Trophoblast cell (in vitro differentiated cells and primary cell): ENCODE measurements around the gene TMEM33.
"Not testable (repeated sequence)": the region's sequence is repeated elsewhere in the genome, so short reads cannot be mapped to it uniquely, and the experiment has no call there.

Source experiments
- DNase-seq, 2 donors: peaks; one replicate each; pipeline ENCODE4 v3.0.0-alpha.2; 2016
- H2AFZ ChIP-seq: 2 replicates; pipeline ENCODE4 v1.6.1; 2013; ENCODE audit warnings: low read length, moderate library complexity, mild to moderate bottlenecking; ENCODE audit not compliant: insufficient read depth, poor library complexity
- H2AK5ac ChIP-seq: 2 replicates; pipeline ENCODE4 v1.6.1; 2013; ENCODE audit warnings: mild to moderate bottlenecking, low read length
- H2BK120ac ChIP-seq: 2 replicates; pipeline ENCODE4 v1.6.1; 2013; ENCODE audit warnings: low read length, mild to moderate bottlenecking, moderate library complexity; ENCODE audit not compliant: insufficient read depth, poor library complexity
- H2BK12ac ChIP-seq: 2 replicates; pipeline ENCODE4 v1.6.1; 2013; ENCODE audit warnings: mild to moderate bottlenecking, low read length, moderate library complexity
- H2BK5ac ChIP-seq: 2 replicates; pipeline ENCODE4 v1.6.1; 2013; ENCODE audit warnings: low read length, low read depth, moderate library complexity, mild to moderate bottlenecking; ENCODE audit not compliant: poor library complexity
- H3K14ac ChIP-seq: 2 replicates; pipeline ENCODE4 v1.6.1; 2013; ENCODE audit warnings: mild to moderate bottlenecking, low read length
- H3K18ac ChIP-seq: 2 replicates; pipeline ENCODE4 v1.6.1; 2013; ENCODE audit warnings: mild to moderate bottlenecking, low read length
- H3K23ac ChIP-seq: 2 replicates; pipeline ENCODE4 v1.6.1; 2013; ENCODE audit warnings: low read length
- H3K27ac ChIP-seq: 2 replicates; pipeline ENCODE4 v1.5.1; 2013; ENCODE audit warnings: low read depth, mild to moderate bottlenecking, inconsistent platforms, low read length, moderate library complexity
- H3K27me3 ChIP-seq: 2 replicates; pipeline ENCODE4 v1.6.1; 2013; ENCODE audit warnings: inconsistent platforms, mild to moderate bottlenecking, low read length, moderate library complexity; ENCODE audit not compliant: insufficient read depth
- H3K36me3 ChIP-seq, 2 experiments: 1 replicate in 1 of 2; 2 replicates in 1 of 2; pipeline ENCODE4 v1.6.1; 2013; ENCODE audit warnings: low read length in 2 of 2, mild to moderate bottlenecking in 2 of 2, moderate library complexity in 1 of 2; ENCODE audit not compliant: insufficient read depth in 2 of 2, control insufficient read depth in 1 of 2
- H3K4ac ChIP-seq: 2 replicates; pipeline ENCODE4 v1.6.1; 2013; ENCODE audit warnings: low read depth, mild to moderate bottlenecking, low read length, moderate library complexity
- H3K4me1 ChIP-seq, 2 experiments: 1 replicate in 1 of 2; 2 replicates in 1 of 2; pipeline ENCODE4 v1.6.1; 2013; ENCODE audit warnings: low read length in 2 of 2, mild to moderate bottlenecking in 2 of 2, moderate library complexity in 1 of 2; ENCODE audit not compliant: insufficient read depth in 2 of 2, control insufficient read depth in 1 of 2
- H3K4me2 ChIP-seq: 2 replicates; pipeline ENCODE4 v1.6.1; 2013; ENCODE audit warnings: inconsistent platforms, mild to moderate bottlenecking, low read length, moderate library complexity
- H3K4me3 ChIP-seq: 2 replicates; pipeline ENCODE4 v1.5.1; 2013; ENCODE audit warnings: mild to moderate bottlenecking, low read depth, low read length, inconsistent platforms
- H3K79me1 ChIP-seq: one replicate; pipeline ENCODE4 v1.6.1; 2013; ENCODE audit warnings: low read length
- H3K79me2 ChIP-seq: 2 replicates; pipeline ENCODE4 v1.6.1; 2013; ENCODE audit warnings: low read length, mild to moderate bottlenecking; ENCODE audit not compliant: control insufficient read depth, insufficient read depth, poor library complexity
- H3K9ac ChIP-seq: 2 replicates; pipeline ENCODE4 v1.6.1; 2013; ENCODE audit warnings: mild to moderate bottlenecking, low read length
- H3K9me3 ChIP-seq: 2 replicates; pipeline ENCODE4 v1.6.1; 2013; ENCODE audit warnings: low read depth, mild to moderate bottlenecking, control low read depth, inconsistent platforms, low read length; ENCODE audit not compliant: insufficient read depth
- H4K12ac ChIP-seq: 2 replicates; pipeline ENCODE4 v1.6.1; 2013; ENCODE audit warnings: low read depth, mild to moderate bottlenecking, low read length, moderate library complexity
- H4K8ac ChIP-seq: 2 replicates; pipeline ENCODE4 v1.6.1; 2013; ENCODE audit warnings: low read depth, mild to moderate bottlenecking, low read length, moderate library complexity
- H4K91ac ChIP-seq: one replicate; pipeline ENCODE4 v1.6.1; 2013; ENCODE audit warnings: low read depth, mild to moderate bottlenecking, low read length, moderate library complexity
- WGBS: extraction: QIAGEN DNeasy Blood & Tissue Kit; methylation state at CpG from one replicate; pipeline ENCODE4 v1.1.7; 2013; ENCODE audit warnings: missing lambda C conversion rate; ENCODE audit not compliant: insufficient read length, insufficient coverage; ENCODE audit errors: extremely low coverage; 5-methylcytosine and 5-hydroxymethylcytosine counted together

Gene TMEM33

GRCh38 chr4:41909136-41909535, 26.1 kb upstream of the TMEM33 start:
- not testable (repeated sequence) for H3K36me3 ChIP-seq

GRCh38 chr4:41912546-41912945, 22.7 kb upstream of the TMEM33 start:
- H3K9ac ChIP-seq: no peak overlapping the region
- H3K23ac ChIP-seq: no peak overlapping the region
- H4K8ac ChIP-seq: no peak overlapping the region
- H3K79me1 ChIP-seq: no peaks in the 10 kb centered on the region
- H4K91ac ChIP-seq: no peak overlapping the region
- H3K18ac ChIP-seq: no peak overlapping the region
- no peak overlapping the region for H3K4ac ChIP-seq
- no peak overlapping the region for H2BK5ac ChIP-seq
- no peak overlapping the region for H3K4me2 ChIP-seq
- no peak overlapping the region for H3K14ac ChIP-seq
- no peaks in the 10 kb centered on the region for H3K36me3 ChIP-seq
- no peak overlapping the region for H3K4me3 ChIP-seq
- no peak overlapping the region for H3K27ac ChIP-seq
- H2AK5ac ChIP-seq: no peak overlapping the region
- no peak for DNase-seq
- no peaks in the 10 kb centered on the region for H3K9me3 ChIP-seq
- no peak overlapping the region for H2AFZ ChIP-seq
- no peaks in the 10 kb centered on the region for H3K4me1 ChIP-seq
- no CpG with 5 or more reads among the region's 5 CpGs for WGBS
- H3K79me2 ChIP-seq: no peaks in the 10 kb centered on the region
- no peak overlapping the region for H2BK12ac ChIP-seq
- H3K27me3 ChIP-seq: no peaks in the 10 kb centered on the region
- H2BK120ac ChIP-seq: no peak overlapping the region
- H4K12ac ChIP-seq: no peak overlapping the region

More at GRCh38 chr4:41909136-41909535, 26.1 kb upstream of the TMEM33 start:
- not testable (repeated sequence) for H3K18ac ChIP-seq, H4K8ac ChIP-seq, H2BK12ac ChIP-seq, H4K12ac ChIP-seq, H3K14ac ChIP-seq, H3K4ac ChIP-seq, H2BK5ac ChIP-seq, H2AFZ ChIP-seq, H3K4me1 ChIP-seq, H3K4me2 ChIP-seq, H3K23ac ChIP-seq, H3K4me3 ChIP-seq, H3K27me3 ChIP-seq, H3K9ac ChIP-seq, H2BK120ac ChIP-seq, DNase-seq, H2AK5ac ChIP-seq, H3K79me2 ChIP-seq, H3K27ac ChIP-seq, H3K9me3 ChIP-seq, H4K91ac ChIP-seq, H3K79me1 ChIP-seq
- WGBS: no CpG with 5 or more reads among the region's 1 CpG

GRCh38 chr4:41913509-41913908, 21.7 kb upstream of the TMEM33 start:
- no peak for DNase-seq
- Histone ChIP-seq H3K36me3 (no peaks in the 10 kb centered on the region), H3K4me1 (no peaks in the 10 kb centered on the region), H3K9ac (no peak overlapping the region), H2AK5ac (no peak overlapping the region), H3K79me2 (no peaks in the 10 kb centered on the region), H3K4ac (no peak overlapping the region), H4K12ac (no peak overlapping the region), H2BK12ac (no peak overlapping the region), H3K27me3 (no peaks in the 10 kb centered on the region), H3K23ac (no peak overlapping the region), H3K18ac (no peak overlapping the region), H2BK5ac (no peak overlapping the region), H4K8ac (no peak overlapping the region), H3K14ac (no peak overlapping the region), H3K27ac (no peak overlapping the region), H2BK120ac (no peak overlapping the region), H3K4me3 (no peak overlapping the region), H2AFZ (no peak overlapping the region), H4K91ac (no peak overlapping the region), H3K9me3 (no peaks in the 10 kb centered on the region), H3K79me1 (no peaks in the 10 kb centered on the region), H3K4me2 (no peak overlapping the region)

- Histone ChIP-seq H3K4me3 (no peak overlapping the region), H4K91ac (no peak overlapping the region), H4K12ac (no peak overlapping the region), H3K4ac (no peak overlapping the region), H2AFZ (no peak overlapping the region), H2BK12ac (no peak overlapping the region), H2BK5ac (no peak overlapping the region), H2BK120ac (no peak overlapping the region), H4K8ac (no peak overlapping the region), H2AK5ac (no peak overlapping the region), H3K79me1 (no peaks in the 10 kb centered on the region), H3K9me3 (peaks cover 5% of the 10 kb centered on the region), H3K4me2 (no peak overlapping the region), H3K23ac (no peak overlapping the region), H3K36me3 (no peaks in the 10 kb centered on the region), H3K27ac (no peak overlapping the region), H3K27me3 (no peaks in the 10 kb centered on the region), H3K18ac (no peak overlapping the region), H3K9ac (no peak overlapping the region), H3K14ac (no peak overlapping the region), H3K79me2 (no peaks in the 10 kb centered on the region), H3K4me1 (no peaks in the 10 kb centered on the region)
- DNase-seq: peak in 1 of 2 donors; percentile 32
- WGBS: no CpG with 5 or more reads among the region's 2 CpGs
Measured at GRCh38 chr4:41918278-41918677, 17.0 kb upstream of the TMEM33 start.
